WTC11 (cell line): ENCODE results near the gene R3HDM4. TPM values are rescaled to one million over a fixed set of nuclear protein-coding genes. Genes with fewer than 3 reads are reported as not detected.

ENCODE experiments used
- ATAC-seq: fragments of 200-7000 bp; cut with Tn5 transposase; 2 replicates; pipeline ENCODE4 v1.10.0; 2021; ENCODE audit warnings: mild to moderate bottlenecking, moderate library complexity
- CTCF ChIA-PET: fragments of 300-600 bp; sonication (Branson Sonifier 250); formaldehyde crosslinking; loops from one replicate; lab custom pipeline; 2021; ENCODE audit warnings: antibody characterized with exemption; lab: Charles Lee
- POLR2A ChIA-PET: fragments of 350-600 bp; sonication (Branson Sonifier 250); formaldehyde crosslinking; loops from one replicate; lab custom pipeline; 2021; ENCODE audit warnings: antibody characterized with exemption; lab: Charles Lee
- DNase-seq: peaks from one replicate; pipeline ENCODE4 v3.0.0; 2021; ENCODE audit warnings: low spot score
- H3K27ac Mint-ChIP-seq: 2 replicates; pipeline ENCODE4 v1.8.0; 2021; ENCODE audit warnings: mixed read lengths
- H3K27me3 Mint-ChIP-seq: 2 replicates; pipeline ENCODE4 v1.8.0; 2021; ENCODE audit warnings: low read depth, mild to moderate bottlenecking, moderate library complexity, mixed read lengths
- H3K36me3 Mint-ChIP-seq: 2 replicates; pipeline ENCODE4 v1.8.0; 2021; ENCODE audit warnings: mixed read lengths
- H3K4me1 Mint-ChIP-seq: 2 replicates; pipeline ENCODE4 v1.8.0; 2022; ENCODE audit warnings: mixed read lengths
- H3K4me3 Mint-ChIP-seq: 2 replicates; pipeline ENCODE4 v1.8.0; 2021; ENCODE audit warnings: mild to moderate bottlenecking, moderate library complexity, mixed read lengths
- H3K9me3 Mint-ChIP-seq: 2 replicates; pipeline ENCODE4 v1.8.0; 2021; ENCODE audit warnings: mixed read lengths
- ARID4B ChIP-seq: sonication (generic); formaldehyde crosslinking; IDR thresholded peaks from 2 replicates; pipeline ENCODE4 v1.8.0; 2023; ENCODE audit warnings: missing genetic modification reagents, mild to moderate bottlenecking, borderline replicate concordance
- CREB1 ChIP-seq: sonication (generic); formaldehyde crosslinking; IDR thresholded peaks from 2 replicates; pipeline ENCODE4 v1.8.0; 2023; ENCODE audit warnings: mild to moderate bottlenecking, missing genetic modification reagents
- FOXJ3 ChIP-seq: sonication (generic); formaldehyde crosslinking; IDR thresholded peaks from 2 replicates; pipeline ENCODE4 v1.9.0; 2021; ENCODE audit warnings: missing genetic modification reagents, mild to moderate bottlenecking, borderline replicate concordance
- HMGXB4 ChIP-seq: sonication (generic); formaldehyde crosslinking; IDR thresholded peaks from 2 replicates; pipeline ENCODE4 v1.8.1; 2023; ENCODE audit warnings: mild to moderate bottlenecking, moderate library complexity, missing genetic modification reagents
- IRF1 ChIP-seq: sonication (generic); formaldehyde crosslinking; IDR thresholded peaks from 2 replicates; pipeline ENCODE4 v1.8.0; 2023; ENCODE audit warnings: missing genetic modification reagents
- JAZF1 ChIP-seq: fragments of 250-450 bp; sonication (Bioruptor Pico); IDR thresholded peaks from 2 replicates; pipeline ENCODE4 v1.9.0; 2021; ENCODE audit warnings: moderate library complexity, mild to moderate bottlenecking, inconsistent platforms
- JUN ChIP-seq: sonication (generic); formaldehyde crosslinking; IDR thresholded peaks from 2 replicates; pipeline ENCODE4 v1.8.0; 2023; ENCODE audit warnings: mild to moderate bottlenecking, missing genetic modification reagents
- KAT7 ChIP-seq: sonication (generic); formaldehyde crosslinking; IDR thresholded peaks from 2 replicates; pipeline ENCODE4 v1.8.1; 2023; ENCODE audit warnings: missing genetic modification reagents, mild to moderate bottlenecking, borderline replicate concordance
- MLX ChIP-seq: sonication (generic); formaldehyde crosslinking; IDR thresholded peaks from 2 replicates; pipeline ENCODE4 v1.8.1; 2023; ENCODE audit warnings: mild to moderate bottlenecking, missing genetic modification reagents, moderate library complexity
- NFATC4 ChIP-seq: fragments of 250-450 bp; sonication (Bioruptor Pico); IDR thresholded peaks from 2 replicates; pipeline ENCODE4 v1.9.0; 2021; ENCODE audit warnings: mild to moderate bottlenecking
- PREB ChIP-seq: sonication (generic); formaldehyde crosslinking; IDR thresholded peaks from 2 replicates; pipeline ENCODE4 v1.8.1; 2022; ENCODE audit warnings: mild to moderate bottlenecking, missing genetic modification reagents, moderate library complexity, borderline replicate concordance
- RELA ChIP-seq: sonication (generic); formaldehyde crosslinking; IDR thresholded peaks from 2 replicates; pipeline ENCODE4 v1.8.1; 2022; ENCODE audit warnings: missing genetic modification reagents, mild to moderate bottlenecking, borderline replicate concordance
- RORB ChIP-seq: fragments of 250-450 bp; sonication (Bioruptor Pico); IDR thresholded peaks from 2 replicates; pipeline ENCODE4 v1.9.0; 2021; ENCODE audit warnings: mild to moderate bottlenecking
- SMAD4 ChIP-seq: sonication (generic); formaldehyde crosslinking; IDR thresholded peaks from 2 replicates; pipeline ENCODE4 v1.8.0; 2022; ENCODE audit warnings: mild to moderate bottlenecking, missing genetic modification reagents
- SP1 ChIP-seq: sonication (generic); formaldehyde crosslinking; conservative IDR thresholded peaks from 2 replicates; pipeline ENCODE4 v1.8.1; 2022; ENCODE audit warnings: missing genetic modification reagents
- ZNF423 ChIP-seq: fragments of 250-450 bp; sonication (Bioruptor Pico); IDR thresholded peaks from 2 replicates; pipeline ENCODE4 v2.1.2; 2022; ENCODE audit warnings: mild to moderate bottlenecking, moderate library complexity
- ZNF532 ChIP-seq: fragments of 250-450 bp; sonication (Bioruptor Pico); IDR thresholded peaks from 2 replicates; pipeline ENCODE4 v1.9.0; 2021; ENCODE audit warnings: mild to moderate bottlenecking, borderline replicate concordance
- total RNA-seq: library from RNA; stranded (reverse); gene quantifications from 3 replicates; pipeline ENCODE4 v1.2.3, GENCODE V29; 2021

R3HDM4 gene
- total RNA-seq, 1 experiment from 2014 or later, result 99.5 TPM

- TF ChIP-seq SMAD4 (CRISPR knock-in tag), result no peak
- TF ChIP-seq KAT7, result no peak
- no peak for TF ChIP-seq ZNF532 (CRISPR knock-in tag)
- TF ChIP-seq JAZF1 (CRISPR knock-in tag), result no peak
- no peak for TF ChIP-seq HMGXB4 (CRISPR knock-in tag)
- no peak for TF ChIP-seq RELA (CRISPR knock-in tag)
- TF ChIP-seq ZNF423 (CRISPR knock-in tag), result no peak
- TF ChIP-seq JUN, result no peak
- TF ChIP-seq PREB (CRISPR knock-in tag), result no peak
- TF ChIP-seq FOXJ3 (CRISPR knock-in tag), result no peak
- no peak for TF ChIP-seq SP1 (CRISPR knock-in tag)
- ATAC-seq, result no peak
- Mint-ChIP-seq H3K4me3 (no peak overlapping the region), H3K27me3 (no peaks in the 10 kb centered on the region), H3K36me3 (peaks cover 19% of the 10 kb centered on the region), H3K4me1 (no peaks in the 10 kb centered on the region), H3K9me3 (no peaks in the 10 kb centered on the region), H3K27ac (no peak overlapping the region)
- CTCF ChIA-PET, result interaction anchor here (0.7 to 2.5 kb wide), 2 partner anchors 20 to 380 kb away, joined by 3 to 7 read pairs; no protein-coding TSS in a partner anchor
- POLR2A ChIA-PET, result no interaction called here
- DNase-seq, result no peak
These were observed 36.2 kb downstream of the R3HDM4 start for GRCh38 chr19:876780-877314.

GRCh38 chr19:876089-876488 lies 36.9 kb downstream of the R3HDM4 start:
- ATAC-seq (no peak), DNase-seq (no peak)
- H3K4me3 Mint-ChIP-seq, result no peak overlapping the region
- POLR2A ChIA-PET, result no interaction called here
- H3K9me3 Mint-ChIP-seq, result no peaks in the 10 kb centered on the region
- CTCF ChIA-PET, result no interaction called here
- H3K27me3 Mint-ChIP-seq, result no peaks in the 10 kb centered on the region
- peaks cover 14% of the 10 kb centered on the region for H3K36me3 Mint-ChIP-seq
- TF ChIP-seq CREB1 (no peak), ARID4B (CRISPR knock-in tag) (no peak), NFATC4 (CRISPR knock-in tag) (no peak), IRF1 (CRISPR knock-in tag) (no peak), RORB (no peak), MLX (CRISPR knock-in tag) (no peak)
- no peak overlapping the region for H3K27ac Mint-ChIP-seq
- H3K4me1 Mint-ChIP-seq, result no peaks in the 10 kb centered on the region; the same call in 1 of the 2 replicates
